HG02885 (cell line): Measurements from ENCODE around the gene LDLRAD4.

Experiments used
- ATAC-seq: cut with Tn5 transposase; IDR thresholded peaks from one replicate; pipeline ENCODE4 v1.9.1; 2021; ENCODE audit warnings: mild to moderate bottlenecking; ENCODE audit not compliant: unreplicated experiment, poor library complexity

LDLRAD4 gene

GRCh38 chr18:13517369-13517768, 298.8 kb downstream of the LDLRAD4 start:
- ATAC-seq: no peak

DNA sequence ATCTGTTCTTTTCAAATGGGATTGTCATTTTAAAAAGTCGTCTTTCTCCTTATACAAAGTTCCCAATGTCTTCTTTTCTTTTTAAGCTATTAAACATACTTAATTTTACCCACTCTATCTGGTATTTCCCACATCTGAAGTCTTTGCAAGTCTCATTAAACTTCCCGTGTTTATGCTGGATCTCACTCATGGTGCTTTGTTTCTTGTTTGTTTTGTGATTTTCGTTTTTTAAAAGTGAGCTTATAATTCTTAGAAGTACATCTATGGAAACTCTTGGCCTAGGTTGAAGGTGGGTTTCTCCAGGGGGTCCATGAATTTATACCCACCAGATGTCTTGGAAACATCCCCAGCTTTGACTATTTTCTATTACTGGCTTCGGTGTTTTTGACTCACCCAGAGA, 299.8 kb downstream of the LDLRAD4 start:
- no peak for ATAC-seq

- ATAC-seq: no peak
These were observed 301.7 kb downstream of the LDLRAD4 start for GRCh38 chr18:13520306-13520705.

GRCh38 chr18:13520741-13521140, 302.2 kb downstream of the LDLRAD4 start:
- ATAC-seq: no peak

DNA sequence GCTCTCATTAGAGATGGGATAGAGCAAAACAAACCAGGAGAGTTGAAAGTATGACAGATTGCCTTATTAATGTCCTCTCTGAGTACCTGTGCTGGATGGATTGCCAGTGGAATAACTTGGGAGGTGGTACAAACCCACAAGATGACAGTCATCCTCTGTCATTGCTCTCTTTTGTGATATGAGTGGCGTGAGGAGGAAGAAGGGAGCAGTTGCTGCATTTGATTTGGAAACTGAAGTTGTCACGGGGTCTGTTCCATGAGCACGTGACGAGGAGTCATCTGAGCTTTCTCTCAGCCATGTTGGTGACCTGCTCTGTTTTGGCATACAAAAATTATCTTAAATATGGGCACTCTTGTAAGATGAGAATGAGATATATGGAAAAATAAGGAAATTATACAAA, 302.9 kb downstream of the LDLRAD4 start:
- ATAC-seq: no peak

DNA sequence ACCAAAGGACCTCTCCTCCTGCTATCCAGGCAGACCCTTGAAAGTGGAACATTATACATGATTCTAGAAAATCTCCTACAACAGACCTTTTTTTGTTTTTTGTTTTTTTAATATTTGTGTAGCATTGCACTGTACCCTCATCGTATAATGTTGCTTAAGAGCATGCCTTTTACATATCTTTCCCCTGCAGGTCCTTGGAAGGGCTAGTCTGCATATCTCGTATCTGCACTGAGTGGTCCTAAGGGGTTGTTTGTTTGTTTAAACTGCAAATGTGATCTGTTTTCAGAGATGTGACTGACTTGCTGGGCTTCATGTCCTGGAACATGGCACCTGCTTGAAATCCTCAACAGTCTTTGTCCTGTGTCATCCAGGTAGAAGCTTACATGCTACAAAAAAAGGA, 303.7 kb downstream of the LDLRAD4 start:
- ATAC-seq: no peak

GRCh38 chr18:13522861-13523660, 304.5 kb downstream of the LDLRAD4 start:
- ATAC-seq: no peak

DNA sequence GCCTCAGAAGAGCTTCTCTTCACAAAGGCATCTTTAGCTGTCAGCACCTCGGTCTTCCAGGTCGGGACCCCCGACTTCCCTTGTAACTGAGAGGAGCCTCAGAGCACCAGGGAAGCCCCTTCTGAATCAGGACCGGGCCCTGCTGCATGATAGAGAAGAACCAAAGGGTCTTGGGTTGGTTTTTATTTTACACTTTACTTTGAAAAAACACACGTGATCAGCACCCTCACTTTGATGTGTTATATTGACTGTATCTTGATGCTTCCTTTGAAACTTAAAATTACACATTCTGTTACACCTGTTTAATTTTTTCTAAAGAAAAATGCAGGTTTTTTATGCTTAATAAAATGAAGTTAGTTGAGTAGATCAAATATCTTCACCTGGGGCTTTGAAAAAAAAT, 305.5 kb downstream of the LDLRAD4 start:
- no peak for ATAC-seq

DNA sequence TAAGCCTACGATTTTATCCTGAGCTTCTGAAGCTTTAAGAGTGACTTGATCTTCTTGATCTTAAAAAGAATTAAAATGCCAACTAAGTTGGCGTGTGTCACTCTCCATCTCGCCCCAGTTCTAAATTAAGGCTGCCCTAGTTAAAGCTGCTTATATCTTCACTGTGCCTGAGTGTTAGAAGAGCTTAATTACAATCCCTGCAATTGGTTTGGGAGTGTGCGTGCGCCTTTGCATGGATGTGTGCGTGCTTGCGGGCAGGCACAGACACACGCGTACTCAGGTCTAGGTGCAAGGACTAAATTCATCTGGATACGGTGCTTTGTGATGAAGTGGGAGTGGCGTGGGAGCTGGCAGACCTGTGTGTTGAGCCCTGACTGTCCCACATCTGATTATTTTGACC, 306.3 kb downstream of the LDLRAD4 start:
- no peak for ATAC-seq

GRCh38 chr18:13525381-13526029, 306.9 kb downstream of the LDLRAD4 start:
- no peak for ATAC-seq

GRCh38 chr18:13526519-13526918, 308.0 kb downstream of the LDLRAD4 start:
- ATAC-seq: no peak

DNA sequence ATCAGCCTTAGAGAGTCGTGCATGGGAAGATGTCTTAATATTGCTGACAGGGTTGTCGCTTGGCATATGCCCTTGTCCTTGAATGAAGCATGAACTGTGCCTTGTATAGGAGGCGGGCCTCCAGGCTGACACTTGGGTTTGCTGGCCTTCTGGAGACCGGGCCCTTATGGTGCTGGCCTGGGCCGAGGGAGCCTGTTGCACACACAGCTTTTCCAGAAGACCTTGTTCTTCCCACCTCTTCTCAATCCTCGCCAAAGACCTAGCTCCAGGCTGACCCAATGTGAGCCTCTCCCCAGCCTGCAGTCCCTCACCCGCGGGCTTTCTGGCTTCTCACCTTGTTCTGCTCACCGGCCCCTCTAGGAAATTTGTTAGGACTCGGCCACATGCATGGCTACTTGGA, 308.7 kb downstream of the LDLRAD4 start:
- no peak for ATAC-seq

DNA sequence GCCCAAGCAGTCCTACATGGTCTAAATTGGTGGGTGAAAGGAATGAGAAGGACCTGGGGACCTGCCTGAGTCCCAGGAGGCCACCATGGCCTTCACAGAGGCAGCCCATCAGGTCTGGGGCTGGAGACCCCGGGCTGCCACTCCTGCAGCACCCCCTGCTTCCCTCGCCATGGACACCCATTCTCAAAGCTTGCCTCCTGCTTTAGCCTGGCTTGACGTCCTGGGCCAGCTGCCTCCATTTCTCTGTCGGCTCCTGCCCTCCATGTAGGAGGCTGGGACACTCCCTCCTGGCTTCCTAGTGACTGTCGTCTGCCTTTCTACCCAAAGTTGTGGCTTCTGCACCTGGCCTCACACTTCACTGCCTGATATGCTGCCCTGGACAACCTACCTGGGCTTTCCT, 309.2 kb downstream of the LDLRAD4 start:
- no peak for ATAC-seq

- no peak for ATAC-seq
These were observed 310.3 kb downstream of the LDLRAD4 start for GRCh38 chr18:13528739-13529392.

GRCh38 chr18:13530033-13530878, 311.7 kb downstream of the LDLRAD4 start:
- ATAC-seq: no peak

- ATAC-seq: no peak
These were observed 312.4 kb downstream of the LDLRAD4 start for GRCh38 chr18:13530879-13531387.

- no peak for ATAC-seq
These were observed 313.2 kb downstream of the LDLRAD4 start for GRCh38 chr18:13531681-13532325.

DNA sequence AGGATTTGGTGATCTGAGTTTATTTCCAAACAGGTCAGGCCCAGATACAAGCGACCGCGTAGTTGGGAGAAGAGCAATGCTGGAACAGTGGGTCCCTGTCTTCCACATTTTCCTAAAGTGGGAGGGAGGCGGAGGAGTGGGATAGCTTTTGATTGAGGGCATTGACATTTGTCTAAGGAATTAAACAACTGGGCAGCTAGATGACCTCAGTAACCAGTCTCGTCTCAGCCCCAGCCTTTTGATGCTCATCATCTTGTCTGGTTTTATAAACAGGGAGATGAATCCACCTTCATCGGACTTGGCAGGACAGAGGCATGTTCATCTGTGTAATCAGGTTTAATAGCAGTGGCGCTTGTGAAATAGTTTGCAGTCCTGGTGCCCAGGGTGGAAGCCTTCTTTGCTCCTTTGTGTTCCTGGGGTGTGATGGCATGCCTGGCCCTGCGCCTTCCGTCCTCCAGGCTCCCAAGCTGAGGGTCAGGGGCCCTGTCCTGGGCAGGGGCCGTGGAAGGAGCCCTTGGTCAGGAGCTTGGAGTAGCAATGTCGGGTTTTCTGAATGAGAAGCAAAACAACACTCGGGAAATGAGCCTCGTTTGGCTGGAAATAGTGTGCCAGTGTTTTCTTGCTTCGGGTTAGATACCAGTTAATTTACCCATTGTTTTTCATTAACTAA, 314.0 kb downstream of the LDLRAD4 start:
- ATAC-seq: no peak

GRCh38 chr18:13534631-13535030, 316.1 kb downstream of the LDLRAD4 start:
- ATAC-seq: no peak
